HG03045 (cell line): ENCODE measurements around the gene SLC30A3.

ENCODE experiments used
- ATAC-seq: cut with Tn5 transposase; IDR thresholded peaks from one replicate; pipeline ENCODE4 v1.9.1; 2021; ENCODE audit warnings: mild to moderate bottlenecking, moderate library complexity; ENCODE audit not compliant: unreplicated experiment

SLC30A3 gene

GRCh38 chr2:27236136-27236535, 26.7 kb downstream of the SLC30A3 start:
- ATAC-seq: no peak

DNA sequence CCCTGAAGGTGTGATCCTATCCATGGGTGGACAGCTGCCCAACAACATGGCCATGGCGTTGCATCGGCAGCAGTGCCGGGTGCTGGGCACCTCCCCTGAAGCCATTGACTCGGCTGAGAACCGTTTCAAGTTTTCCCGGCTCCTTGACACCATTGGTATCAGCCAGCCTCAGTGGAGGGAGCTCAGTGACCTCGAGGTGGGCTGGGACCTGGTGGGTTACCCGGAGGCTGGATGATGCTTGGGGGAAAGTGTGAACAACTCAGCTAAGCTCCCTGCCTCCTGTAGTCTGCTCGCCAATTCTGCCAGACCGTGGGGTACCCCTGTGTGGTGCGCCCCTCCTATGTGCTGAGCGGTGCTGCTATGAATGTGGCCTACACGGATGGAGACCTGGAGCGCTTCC, 29.5 kb downstream of the SLC30A3 start:
- no peak for ATAC-seq

DNA sequence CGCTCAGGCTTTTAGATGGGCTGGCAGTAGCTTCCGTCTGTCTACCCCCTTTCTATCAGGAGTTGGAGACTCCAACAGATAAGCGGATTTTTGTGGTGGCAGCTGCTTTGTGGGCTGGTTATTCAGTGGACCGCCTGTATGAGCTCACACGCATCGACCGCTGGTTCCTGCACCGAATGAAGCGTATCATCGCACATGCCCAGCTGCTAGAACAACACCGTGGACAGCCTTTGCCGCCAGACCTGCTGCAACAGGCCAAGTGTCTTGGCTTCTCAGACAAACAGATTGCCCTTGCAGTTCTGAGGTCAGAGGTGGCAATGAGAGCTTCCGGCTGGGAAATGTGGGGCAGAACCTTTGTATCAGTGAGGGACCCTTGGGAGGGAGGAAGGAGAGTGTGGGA, 30.9 kb downstream of the SLC30A3 start:
- ATAC-seq: no peak

GRCh38 chr2:27227501-27227900, 35.3 kb downstream of the SLC30A3 start:
- ATAC-seq: no peak

- no peak for ATAC-seq
Observed at GRCh38 chr2:27225526-27225925, 37.3 kb downstream of the SLC30A3 start.

DNA sequence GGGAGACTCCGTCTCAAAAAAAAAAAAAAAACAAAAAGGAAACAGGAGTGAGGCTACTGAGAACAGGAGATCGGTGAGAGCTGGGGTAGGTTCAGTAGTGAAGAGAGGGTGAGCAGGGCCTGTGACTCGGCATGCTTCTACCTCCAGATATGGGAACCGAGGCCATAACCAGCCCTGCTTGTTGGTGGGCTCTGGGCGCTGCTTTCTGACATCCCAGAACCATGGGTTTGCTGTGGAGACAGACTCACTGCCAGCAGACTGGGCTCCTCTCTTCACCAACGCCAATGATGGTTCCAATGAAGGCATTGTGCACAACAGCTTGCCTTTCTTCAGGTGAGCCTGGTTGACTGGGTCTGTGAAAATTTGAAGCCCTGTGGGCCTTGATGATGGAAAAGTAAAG, 39.4 kb downstream of the SLC30A3 start:
- no peak for ATAC-seq

DNA sequence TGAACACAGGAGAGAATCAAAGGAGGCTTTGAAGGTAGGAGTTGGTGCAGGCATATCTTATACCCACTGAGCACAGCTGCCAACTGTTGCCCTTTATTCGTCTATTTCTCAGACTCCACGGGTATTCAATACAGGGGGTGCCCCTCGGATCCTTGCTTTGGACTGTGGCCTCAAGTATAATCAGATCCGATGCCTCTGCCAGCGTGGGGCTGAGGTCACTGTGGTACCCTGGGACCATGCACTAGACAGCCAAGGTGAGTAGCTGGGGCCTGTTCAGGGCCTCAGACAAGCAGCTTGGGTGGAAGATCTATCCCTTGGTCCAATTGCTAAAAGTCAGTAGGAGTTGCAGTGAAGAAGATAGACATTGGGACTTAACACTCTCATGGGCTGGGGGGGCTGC, 40.4 kb downstream of the SLC30A3 start:
- no peak for ATAC-seq

DNA sequence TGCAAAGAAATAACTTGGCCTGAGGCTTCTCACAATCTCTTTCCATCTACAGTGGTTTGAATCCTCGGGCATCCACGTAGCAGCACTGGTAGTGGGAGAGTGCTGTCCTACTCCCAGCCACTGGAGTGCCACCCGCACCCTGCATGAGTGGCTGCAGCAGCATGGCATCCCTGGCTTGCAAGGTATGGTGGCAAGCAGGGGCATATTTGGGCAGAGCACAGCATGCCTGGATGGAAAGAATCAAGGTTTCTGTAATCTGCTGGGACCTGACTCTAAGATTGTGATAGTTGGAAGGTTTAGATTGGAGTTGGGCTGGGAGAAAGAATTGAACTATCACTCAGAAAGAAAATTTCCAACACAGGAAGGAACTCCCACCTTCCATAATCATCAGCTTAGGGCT, 41.7 kb downstream of the SLC30A3 start:
- ATAC-seq: no peak

GRCh38 chr2:27220091-27220490, 42.8 kb downstream of the SLC30A3 start:
- no peak for ATAC-seq

DNA sequence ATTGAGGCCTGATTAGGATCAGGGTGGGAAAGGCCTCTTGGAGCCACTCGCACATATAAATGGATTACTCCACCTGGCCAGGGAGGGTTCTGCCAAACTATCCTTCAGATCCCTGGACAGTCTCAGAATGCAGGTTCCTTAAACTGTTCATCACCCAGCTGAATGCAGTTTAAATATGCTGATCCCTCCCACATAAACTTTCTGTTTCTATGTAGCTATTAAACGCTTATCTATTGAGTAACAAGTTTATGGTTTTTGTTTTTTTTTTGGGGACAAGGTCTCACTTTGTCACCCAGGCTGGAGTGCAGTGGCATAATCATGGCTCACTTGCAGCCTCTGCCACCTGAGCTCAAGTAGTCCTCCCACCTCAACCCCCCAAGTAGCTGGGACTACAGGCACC, 43.8 kb downstream of the SLC30A3 start:
- ATAC-seq: no peak

GRCh38 chr2:27218614-27219013, 44.2 kb downstream of the SLC30A3 start:
- ATAC-seq: no peak

DNA sequence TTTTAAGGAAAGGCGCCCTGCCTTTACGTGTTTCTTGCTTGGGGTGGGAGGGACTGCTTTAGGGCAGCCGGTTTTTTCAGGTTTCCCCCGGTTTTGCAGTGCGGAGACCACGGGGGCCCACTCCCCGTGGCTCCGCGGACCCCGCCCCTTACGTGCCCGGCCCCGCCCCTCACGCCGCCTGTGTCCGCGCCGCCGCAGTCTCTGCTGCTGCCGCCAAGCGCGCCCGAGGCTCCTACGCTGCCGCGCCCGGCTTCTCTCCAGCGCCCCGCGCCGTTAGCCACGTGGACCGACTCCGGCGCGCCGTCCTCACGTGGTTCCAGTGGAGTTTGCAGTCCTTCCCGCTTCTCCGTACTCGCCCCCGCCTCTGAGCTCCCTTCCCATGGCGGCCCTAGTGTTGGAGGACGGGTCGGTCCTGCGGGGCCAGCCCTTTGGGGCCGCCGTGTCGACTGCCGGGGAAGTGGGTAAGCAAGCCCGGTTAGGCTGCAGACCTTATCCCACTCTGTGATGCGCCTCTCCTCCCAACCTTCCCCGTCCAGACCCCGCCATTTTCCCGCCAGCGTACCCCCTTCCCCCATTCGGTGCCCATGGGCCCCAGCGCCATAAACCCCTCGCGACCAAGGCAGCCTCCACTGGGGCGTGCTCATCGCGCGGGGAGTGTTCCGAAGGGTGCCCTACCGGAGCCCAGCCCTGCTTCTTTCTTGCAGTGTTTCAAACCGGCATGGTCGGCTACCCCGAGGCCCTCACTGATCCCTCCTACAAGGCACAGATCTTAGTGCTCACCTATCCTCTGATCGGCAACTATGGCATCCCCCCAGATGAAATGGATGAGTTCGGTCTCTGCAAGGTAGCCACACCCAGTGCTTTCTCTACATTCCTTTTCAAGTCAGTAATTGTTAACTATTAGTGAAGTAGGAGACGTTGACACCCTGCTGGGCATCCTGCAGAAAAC, 45.4 kb downstream of the SLC30A3 start, which contains the start of gene CAD:
Gene CAD (plus strand): TSS at position 197 of the 949 bp plus-strand sequence. CDS start 183 bp downstream, at position 380.
- peak; percentile 81 for ATAC-seq

- ATAC-seq: no peak
Observed at GRCh38 chr2:27216416-27217137, 46.3 kb downstream of the SLC30A3 start.

DNA sequence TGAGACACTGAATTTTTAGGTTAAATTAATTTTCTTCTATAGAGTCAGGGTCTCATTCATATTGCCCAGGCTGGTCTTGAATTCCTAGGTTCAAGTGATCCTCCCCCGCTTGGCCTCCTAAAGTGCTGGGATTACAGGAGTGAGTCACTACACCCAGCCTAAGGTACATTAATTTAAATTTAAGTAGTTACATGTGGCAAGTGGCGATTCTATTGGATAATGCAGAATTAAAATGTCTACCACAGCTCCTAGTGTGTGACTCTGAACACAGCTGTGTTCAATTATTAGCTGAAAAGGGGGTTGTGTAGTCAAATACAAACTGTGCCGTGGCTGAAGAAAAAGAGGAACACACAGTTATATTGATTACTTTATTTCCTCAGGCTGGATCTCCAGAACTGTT, 47.9 kb downstream of the SLC30A3 start:
- ATAC-seq: no peak

DNA sequence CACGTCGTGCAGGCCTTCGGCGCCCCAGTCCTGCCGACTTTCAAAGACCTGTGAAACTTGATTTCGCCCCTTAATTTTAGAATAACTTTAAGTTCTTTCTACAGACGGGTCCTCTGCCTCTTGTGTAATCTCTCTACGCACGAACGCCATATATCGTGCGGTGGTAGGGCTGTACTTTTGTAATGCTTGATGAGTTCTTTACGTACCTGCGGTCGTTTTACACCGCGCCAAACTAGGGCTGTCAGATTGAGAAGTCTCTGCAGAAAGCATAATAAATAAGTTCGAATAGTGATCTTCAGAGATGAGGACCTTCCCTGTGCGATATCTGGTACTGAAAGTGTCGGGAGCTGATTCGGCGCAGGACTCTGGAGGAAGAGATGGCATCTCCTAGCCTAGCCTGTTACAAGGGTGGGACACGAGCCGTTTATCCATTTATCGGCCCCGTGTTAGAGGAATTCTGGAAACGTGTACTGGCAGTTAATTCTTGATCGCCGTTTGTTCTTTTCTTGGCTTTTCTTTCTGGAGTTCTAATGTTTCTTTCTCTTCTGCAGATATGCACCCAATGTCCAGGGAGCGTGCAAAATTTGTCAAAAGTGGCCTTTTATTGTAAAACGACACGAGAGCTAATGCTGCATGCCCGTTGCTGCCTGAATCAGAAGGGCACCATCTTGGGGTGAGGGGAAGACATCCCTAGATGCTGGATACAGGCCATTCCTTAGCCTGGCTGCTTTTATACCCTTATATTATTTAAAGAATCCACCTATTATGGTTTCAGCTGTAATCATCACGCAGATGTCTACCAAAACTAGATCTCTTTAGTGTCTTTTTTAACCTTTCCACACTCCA, 50.0 kb downstream of the SLC30A3 start:
- ATAC-seq: peak; percentile 7

GRCh38 chr2:27211943-27212625, 50.8 kb downstream of the SLC30A3 start, which contains the start of the genes ATRAID and SLC5A6:
TSS of gene ATRAID (plus strand) at chr2:27212041. CDS start at chr2:27212369, 328 bp downstream.
TSS of gene SLC5A6 (minus strand) at chr2:27212268. CDS start at chr2:27207650, 4,618 bp downstream.
- peak; percentile 80 for ATAC-seq

GRCh38 chr2:27211241-27211942, 51.5 kb downstream of the SLC30A3 start:
- peak; percentile 15 for ATAC-seq

- ATAC-seq: no peak
Observed at GRCh38 chr2:27209621-27210401, 53.0 kb downstream of the SLC30A3 start.
